ENCODE results near the gene HIVEP3. TPM values are rescaled to one million over a fixed set of nuclear protein-coding genes. Genes with fewer than 3 reads are reported as not detected.

Gene HIVEP3
- total RNA-seq, 1 experiment from 2014 or later = 3.1 TPM

DNA sequence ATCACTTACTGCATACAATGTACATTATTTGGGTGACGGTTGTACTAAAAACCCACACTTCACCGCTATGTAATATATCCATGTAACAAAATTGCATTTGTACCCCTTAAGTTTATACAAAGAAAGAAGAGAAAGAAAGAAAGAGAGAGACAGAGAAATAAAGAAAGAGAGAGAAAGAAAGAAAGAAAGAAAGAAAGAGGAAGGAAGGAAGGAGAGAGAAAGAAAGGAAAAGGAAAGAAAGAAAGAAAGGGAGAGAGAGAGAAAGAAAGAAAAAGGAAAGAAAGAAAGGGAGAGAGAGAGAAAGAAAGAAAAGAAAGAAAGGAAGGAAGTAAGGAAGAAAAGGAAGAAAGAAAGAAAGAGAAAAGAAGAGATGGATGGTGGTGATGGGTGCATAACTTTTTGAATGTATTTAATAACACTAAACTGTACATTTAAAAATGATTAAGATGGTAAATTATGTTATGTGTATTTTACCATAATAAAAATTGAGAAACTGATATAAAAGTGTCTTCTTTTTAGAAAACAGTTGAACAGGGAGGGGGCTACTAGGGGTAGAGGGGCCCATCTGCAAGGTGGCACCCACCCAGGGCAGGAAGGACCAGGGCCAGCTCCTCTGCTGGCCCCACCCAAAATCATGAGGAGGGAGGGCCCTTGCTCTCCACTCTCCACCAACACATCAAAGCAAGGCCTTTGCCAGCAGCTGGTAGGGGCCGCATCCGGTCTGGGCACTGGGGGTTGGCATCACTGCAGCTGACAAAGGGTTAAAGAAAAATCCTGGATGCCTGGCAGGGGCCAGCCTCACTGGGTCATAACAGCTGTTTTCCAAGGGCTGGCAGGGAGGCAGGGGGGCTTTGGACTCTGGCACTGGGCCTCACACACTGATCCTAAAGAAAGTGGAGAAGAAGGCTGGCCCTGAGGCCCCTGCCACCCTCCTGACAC lies 280.4 kb downstream of the HIVEP3 start:
- intact Hi-C loops (cut with micrococcal nuclease; ENCODE audit: unreplicated experiment) = no loop called here
- CTCF ChIA-PET = no interaction called here
- Histone ChIP-seq H3K27ac (ENCODE audit: low read depth, low read length, poor library complexity, severe bottlenecking) (no peak overlapping the region), H3K36me3 (ENCODE audit: insufficient read depth, low read length, poor library complexity, severe bottlenecking) (no peaks in the 10 kb centered on the region), H3K4me3 (ENCODE audit: low read depth, low read length, poor library complexity, severe bottlenecking) (no peak overlapping the region), H3K4me1 (ENCODE audit: insufficient read depth, low read length, poor library complexity, severe bottlenecking) (peaks cover 23% of the 10 kb centered on the region), H3K27me3 (replicated peaks; ENCODE audit: insufficient read depth, low read depth, low read length, poor library complexity) (no peaks in the 10 kb centered on the region), H3K9me3 (ENCODE audit: low read depth, low read length, poor library complexity, severe bottlenecking) (no peaks in the 10 kb centered on the region)
- POLR2A ChIA-PET (ENCODE audit: low non-redundant PET) = no interaction called here
- BruUV-seq (replicated peaks) = no TSS peak
- no peak for DNase-seq (ENCODE audit: low spot score)
- TF ChIP-seq, protein P1, sequence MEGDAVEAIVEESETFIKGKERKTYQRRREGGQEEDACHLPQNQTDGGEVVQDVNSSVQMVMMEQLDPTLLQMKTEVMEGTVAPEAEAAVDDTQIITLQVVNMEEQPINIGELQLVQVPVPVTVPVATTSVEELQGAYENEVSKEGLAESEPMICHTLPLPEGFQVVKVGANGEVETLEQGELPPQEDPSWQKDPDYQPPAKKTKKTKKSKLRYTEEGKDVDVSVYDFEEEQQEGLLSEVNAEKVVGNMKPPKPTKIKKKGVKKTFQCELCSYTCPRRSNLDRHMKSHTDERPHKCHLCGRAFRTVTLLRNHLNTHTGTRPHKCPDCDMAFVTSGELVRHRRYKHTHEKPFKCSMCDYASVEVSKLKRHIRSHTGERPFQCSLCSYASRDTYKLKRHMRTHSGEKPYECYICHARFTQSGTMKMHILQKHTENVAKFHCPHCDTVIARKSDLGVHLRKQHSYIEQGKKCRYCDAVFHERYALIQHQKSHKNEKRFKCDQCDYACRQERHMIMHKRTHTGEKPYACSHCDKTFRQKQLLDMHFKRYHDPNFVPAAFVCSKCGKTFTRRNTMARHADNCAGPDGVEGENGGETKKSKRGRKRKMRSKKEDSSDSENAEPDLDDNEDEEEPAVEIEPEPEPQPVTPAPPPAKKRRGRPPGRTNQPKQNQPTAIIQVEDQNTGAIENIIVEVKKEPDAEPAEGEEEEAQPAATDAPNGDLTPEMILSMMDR (conservative IDR thresholded peaks at IDR 0.05; ENCODE audit: low read depth, low read length) = no peak
- TF ChIP-seq EZH2 (IDR thresholded peaks at IDR 0.05; ENCODE audit: borderline replicate concordance, low read depth, low read length, poor library complexity, severe bottlenecking) = no peak

DNA sequence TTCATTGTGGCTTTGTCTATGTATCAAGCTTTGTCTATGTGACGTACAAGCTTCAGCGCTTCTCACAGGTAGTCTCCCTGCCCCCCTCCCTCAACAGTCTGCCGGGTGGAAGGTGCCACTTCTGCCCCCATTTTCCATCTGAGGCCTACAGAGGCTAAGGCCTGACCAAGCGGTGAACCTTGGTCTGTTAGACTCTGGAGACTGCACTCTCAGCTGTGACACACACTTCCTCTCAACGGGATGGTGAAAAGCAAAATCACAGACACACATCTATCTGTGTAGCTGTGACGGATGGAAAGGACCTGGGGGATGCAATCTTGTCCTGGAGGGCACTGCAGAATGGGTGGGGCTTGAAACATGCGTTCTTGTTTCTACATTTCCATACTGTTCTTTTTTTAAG lies 281.4 kb downstream of the HIVEP3 start:
- no peak for TF ChIP-seq EZH2 (IDR thresholded peaks at IDR 0.05; ENCODE audit: borderline replicate concordance, low read depth, low read length, poor library complexity, severe bottlenecking)
- TF ChIP-seq, protein P1 (conservative IDR thresholded peaks at IDR 0.05; ENCODE audit: low read depth, low read length) = no peak
- ChIA-PET CTCF (no interaction called here), POLR2A (ENCODE audit: low non-redundant PET) (no interaction called here)
- Histone ChIP-seq H3K4me1 (ENCODE audit: insufficient read depth, low read length, poor library complexity, severe bottlenecking) (peaks cover 29% of the 10 kb centered on the region), H3K4me3 (ENCODE audit: low read depth, low read length, poor library complexity, severe bottlenecking) (no peak overlapping the region), H3K36me3 (ENCODE audit: insufficient read depth, low read length, poor library complexity, severe bottlenecking) (no peaks in the 10 kb centered on the region), H3K27ac (ENCODE audit: low read depth, low read length, poor library complexity, severe bottlenecking) (no peak overlapping the region), H3K27me3 (replicated peaks; ENCODE audit: insufficient read depth, low read depth, low read length, poor library complexity) (no peaks in the 10 kb centered on the region), H3K9me3 (ENCODE audit: low read depth, low read length, poor library complexity, severe bottlenecking) (no peaks in the 10 kb centered on the region)
- DNase-seq (ENCODE audit: low spot score) = no peak
- no TSS peak for BruUV-seq (replicated peaks)
- intact Hi-C loops (cut with micrococcal nuclease; ENCODE audit: unreplicated experiment) = no loop called here

DNA sequence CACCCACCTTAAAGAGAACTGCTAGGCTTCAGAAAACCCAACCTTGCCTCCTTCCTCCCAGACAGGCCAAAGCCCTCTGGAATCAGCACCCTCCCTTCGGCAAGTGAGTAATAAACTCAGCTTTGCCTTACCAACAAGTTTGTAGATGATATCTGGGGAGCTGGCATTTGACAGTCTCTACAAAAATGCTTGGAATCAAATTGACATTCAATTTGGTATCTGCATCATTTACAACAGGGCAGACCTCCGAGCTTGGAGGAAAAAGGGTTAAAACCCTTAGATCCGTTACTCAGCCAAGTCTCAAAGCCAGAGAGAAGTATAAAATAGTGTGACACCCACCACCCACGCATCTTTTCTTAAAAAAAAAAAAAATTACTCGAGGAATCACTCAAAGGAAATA lies 285.0 kb downstream of the HIVEP3 start:
- no peaks in the 10 kb centered on the region for H3K27me3 ChIP-seq (replicated peaks; ENCODE audit: insufficient read depth, low read depth, low read length, poor library complexity)
- no peaks in the 10 kb centered on the region for H3K36me3 ChIP-seq (ENCODE audit: insufficient read depth, low read length, poor library complexity, severe bottlenecking)
- POLR2A ChIA-PET (ENCODE audit: low non-redundant PET) = no interaction called here
- H3K4me1 ChIP-seq (ENCODE audit: insufficient read depth, low read length, poor library complexity, severe bottlenecking) = peaks cover 22% of the 10 kb centered on the region
- TF ChIP-seq, protein P1 (conservative IDR thresholded peaks at IDR 0.05; ENCODE audit: low read depth, low read length) = no peak
- TF ChIP-seq EZH2 (IDR thresholded peaks at IDR 0.05; ENCODE audit: borderline replicate concordance, low read depth, low read length, poor library complexity, severe bottlenecking) = no peak
- intact Hi-C loops (cut with micrococcal nuclease; ENCODE audit: unreplicated experiment) = no loop called here
- peak overlapping the region; percentile 5 for H3K4me3 ChIP-seq (ENCODE audit: low read depth, low read length, poor library complexity, severe bottlenecking)
- peak overlapping the region; percentile 60 for H3K27ac ChIP-seq (ENCODE audit: low read depth, low read length, poor library complexity, severe bottlenecking)
- DNase-seq (ENCODE audit: low spot score) = peak; percentile 62
- H3K9me3 ChIP-seq (ENCODE audit: low read depth, low read length, poor library complexity, severe bottlenecking) = no peaks in the 10 kb centered on the region
- no TSS peak for BruUV-seq (replicated peaks)
- CTCF ChIA-PET = no interaction called here
